ENCODE results near the gene CDT1.

Gene CDT1

DNA sequence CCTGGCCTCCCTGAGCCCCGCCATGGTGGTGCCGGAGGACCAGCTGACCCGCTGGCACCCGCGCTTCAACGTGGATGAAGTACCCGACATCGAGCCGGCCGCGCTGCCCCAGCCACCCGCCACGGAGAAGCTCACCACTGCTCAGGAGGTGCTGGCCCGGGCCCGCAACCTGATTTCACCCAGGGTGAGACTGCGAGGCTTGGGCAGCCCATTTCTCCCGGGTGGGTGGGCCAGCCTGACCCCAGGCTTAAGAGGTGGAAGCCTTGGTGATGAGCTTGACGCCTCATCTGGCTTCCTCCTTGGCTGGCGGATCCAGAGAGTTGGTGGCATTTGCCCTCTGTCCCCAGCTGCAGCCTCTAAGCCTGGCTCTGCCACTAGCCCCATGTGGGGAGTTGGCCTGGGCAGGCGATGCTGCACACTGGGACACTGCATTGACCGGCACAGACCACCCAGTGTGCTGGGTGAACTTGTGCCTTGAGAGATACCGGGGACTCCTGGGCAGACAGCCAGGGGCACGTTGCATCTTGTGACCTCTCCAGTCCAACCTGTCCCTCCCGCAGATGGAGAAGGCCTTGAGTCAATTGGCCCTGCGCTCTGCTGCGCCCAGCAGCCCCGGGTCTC is 3.0 kb downstream of the CDT1 start:
- DNase-seq = no peak

DNA sequence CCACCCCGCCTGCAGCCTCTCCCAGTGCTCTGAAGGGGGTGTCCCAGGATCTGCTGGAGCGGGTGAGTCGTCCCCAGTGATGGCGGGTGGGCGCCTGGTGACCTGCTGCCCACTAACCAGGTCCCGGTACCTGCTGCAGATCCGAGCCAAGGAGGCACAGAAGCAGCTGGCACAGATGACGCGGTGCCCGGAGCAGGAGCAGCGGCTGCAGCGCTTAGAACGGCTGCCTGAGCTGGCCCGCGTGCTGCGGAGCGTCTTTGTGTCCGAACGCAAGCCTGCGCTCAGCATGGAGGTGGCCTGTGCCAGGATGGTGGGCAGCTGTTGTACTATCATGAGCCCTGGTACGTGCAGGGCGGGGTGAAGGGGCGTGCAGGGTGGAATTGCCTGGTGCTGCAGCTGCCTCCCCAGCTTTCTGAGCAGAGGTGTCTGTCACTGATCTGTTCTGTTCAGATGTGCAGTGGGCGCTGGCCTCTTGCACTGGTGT is 3.6 kb downstream of the CDT1 start:
- DNase-seq = no peak

DNA sequence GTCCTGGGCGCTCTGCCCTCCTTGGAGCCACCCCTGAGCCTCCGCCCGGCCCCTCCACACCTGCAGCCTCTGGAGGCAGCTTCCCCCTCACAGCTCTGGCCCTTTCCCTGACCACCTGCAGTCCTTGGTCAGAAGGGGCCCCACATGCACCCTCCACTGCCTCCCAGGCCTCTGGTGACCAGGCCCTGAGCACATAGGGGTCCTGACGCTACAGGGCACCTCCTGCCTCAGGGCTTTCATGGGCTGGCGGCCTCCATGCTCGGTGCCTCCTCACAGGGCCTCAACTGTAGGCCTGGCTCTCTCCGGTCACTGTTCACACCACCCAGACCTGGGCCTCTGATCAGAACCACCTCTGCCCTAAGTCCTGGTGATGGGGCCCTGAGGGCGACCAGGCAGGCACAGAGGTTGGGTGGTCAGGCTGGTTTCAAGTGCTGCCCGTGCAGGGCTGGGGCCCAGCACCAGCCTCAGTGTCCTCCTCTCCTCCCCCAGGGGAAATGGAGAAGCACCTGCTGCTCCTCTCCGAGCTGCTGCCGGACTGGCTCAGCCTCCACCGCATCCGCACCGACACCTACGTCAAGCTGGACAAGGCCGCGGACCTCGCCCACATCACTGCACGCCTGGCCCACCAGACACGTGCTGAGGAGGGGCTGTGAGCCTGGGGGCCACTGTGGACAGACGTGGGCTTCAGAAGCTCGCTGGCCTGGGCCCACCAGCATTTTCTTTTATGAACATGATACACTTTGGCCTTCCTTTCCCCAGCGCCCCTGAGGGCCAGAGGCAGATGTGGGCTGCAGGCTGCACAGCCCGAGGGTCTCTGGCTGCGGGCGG is 4.3 kb downstream of the CDT1 start:
- DNase-seq = no peak

DNA sequence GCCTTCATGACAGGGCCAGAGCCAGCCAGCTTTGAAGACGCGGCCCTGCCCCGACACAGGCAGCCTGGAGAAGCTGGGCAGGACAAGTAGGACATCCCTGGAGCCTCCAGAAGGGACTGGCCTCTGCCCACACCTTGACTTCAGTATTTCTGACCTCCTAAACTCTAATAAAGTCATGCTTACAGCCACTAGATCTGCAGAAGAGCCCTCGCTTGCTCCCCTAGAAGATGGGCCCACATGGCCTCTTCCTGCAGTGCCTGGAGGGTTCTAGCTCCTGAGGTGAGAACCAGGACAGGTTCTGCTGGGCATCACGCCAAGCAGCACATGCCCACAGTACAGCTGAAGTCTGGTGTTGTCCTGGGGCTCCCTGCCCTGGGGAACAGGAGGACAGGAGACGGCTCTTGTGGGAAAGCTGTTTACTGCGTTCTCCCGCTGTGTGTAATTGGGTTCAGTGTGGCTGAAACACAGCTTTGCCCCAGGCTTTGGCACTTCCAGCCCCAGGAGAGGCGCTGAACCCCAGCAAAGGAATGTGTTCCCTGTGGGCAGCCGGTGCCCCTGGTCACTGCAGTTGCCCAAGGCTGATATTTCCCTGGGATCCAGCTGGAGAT is 5.6 kb downstream of the CDT1 start:
- no peak for DNase-seq

DNA sequence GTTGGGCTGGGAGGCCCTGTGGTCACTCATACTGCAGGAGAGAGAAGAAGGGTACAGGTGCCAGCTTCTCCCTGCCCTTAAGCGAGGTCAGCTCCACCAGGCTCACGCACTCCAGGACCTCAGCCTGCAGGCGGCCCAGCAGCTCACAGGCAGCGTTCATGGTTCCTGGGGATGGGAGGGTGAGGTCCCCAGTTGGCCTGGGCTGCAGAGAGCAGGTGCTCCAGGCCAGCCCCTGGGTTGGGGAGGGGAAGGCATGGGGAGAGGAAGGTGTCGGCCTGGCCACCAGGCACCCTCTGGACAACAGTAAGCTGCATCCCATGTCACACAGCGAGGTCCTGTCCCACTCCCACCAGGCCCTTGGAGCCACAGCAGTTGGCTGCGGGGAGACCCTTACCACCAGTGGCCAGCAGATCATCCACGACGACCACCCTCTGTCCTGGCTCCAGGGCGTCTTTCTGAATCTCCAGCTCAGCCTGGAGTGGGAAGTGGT is 6.1 kb downstream of the CDT1 start:
- DNase-seq = no peak

DNA sequence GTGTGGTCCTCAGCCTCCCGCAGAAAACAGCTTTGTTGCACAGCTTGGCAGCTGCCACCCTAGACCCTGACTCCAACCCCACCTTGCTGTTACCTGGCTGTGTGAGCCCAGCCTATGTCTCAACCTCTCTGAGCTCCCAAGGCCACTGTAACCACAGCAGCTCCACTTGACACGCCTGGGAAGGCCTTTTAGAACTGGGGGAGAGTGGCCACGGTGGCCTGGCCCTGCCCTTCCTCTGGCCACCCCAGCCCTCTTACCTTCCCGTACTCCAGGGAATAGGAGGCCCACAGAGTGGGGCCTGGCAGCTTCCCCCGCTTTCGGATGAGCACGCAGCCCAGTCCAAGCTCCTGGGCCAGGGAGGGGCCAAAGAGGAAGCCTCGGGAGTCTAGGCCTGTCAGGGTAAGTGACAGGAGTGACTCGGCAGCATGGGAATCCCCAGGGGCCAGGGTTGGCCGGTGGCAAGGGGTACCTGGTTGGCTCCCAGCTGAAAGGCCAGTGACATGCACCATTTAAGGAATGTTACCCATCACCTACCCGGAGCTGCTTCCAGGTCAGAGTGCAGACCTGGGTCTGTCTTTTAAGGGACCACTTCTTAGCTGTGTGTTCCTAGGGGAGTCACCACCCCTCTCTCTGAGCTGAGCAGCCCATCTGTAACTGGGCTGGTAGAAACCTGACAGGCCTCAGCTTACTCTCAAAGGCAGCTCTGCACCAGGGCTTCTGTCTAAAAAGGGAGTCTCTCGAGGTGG is 6.8 kb downstream of the CDT1 start:
- DNase-seq = no peak

DNA sequence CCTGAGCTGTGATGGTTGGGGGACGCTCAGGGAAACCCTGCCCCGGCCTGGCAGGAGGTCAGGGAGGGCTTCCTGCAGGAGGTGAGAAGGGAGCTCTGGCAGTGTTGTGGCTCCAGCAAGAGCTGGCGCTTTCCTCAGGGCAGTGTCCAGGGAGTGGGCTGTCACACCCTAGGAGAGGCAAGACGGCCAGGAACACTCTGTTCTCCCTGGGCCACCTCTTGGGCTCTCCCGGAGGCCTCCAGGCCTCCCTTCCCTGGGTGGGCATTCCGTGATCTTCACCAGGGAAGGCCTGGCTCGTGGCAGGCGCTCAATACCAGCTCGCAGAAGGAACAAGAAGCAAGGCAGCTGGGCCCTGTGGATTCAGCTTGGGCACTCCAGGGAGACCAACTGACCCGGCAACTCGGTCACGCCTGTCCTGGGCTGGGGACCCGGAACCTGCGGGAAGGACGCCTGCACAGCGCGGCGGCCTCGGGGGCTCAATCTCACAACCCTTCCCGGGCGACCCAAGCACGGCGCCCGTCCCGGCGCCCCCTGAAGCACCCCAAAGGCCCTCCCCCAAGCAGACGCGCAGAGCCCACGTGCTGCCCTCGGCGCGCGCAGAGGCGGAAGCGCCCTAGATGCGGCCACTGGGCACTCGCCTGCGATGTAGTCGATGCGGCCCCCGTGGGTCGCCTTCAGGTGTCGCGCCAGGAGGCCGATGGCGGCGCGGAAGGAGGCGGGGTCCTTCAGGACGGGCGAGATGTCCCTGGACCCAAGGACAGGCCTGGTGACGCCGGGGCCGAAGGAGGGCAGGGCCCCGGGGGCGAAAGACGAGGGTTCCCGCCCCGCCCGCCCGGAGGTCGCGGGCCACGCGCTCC is 7.6 kb downstream of the CDT1 start:
- DNase-seq = peak; percentile 70 to 71

DNA sequence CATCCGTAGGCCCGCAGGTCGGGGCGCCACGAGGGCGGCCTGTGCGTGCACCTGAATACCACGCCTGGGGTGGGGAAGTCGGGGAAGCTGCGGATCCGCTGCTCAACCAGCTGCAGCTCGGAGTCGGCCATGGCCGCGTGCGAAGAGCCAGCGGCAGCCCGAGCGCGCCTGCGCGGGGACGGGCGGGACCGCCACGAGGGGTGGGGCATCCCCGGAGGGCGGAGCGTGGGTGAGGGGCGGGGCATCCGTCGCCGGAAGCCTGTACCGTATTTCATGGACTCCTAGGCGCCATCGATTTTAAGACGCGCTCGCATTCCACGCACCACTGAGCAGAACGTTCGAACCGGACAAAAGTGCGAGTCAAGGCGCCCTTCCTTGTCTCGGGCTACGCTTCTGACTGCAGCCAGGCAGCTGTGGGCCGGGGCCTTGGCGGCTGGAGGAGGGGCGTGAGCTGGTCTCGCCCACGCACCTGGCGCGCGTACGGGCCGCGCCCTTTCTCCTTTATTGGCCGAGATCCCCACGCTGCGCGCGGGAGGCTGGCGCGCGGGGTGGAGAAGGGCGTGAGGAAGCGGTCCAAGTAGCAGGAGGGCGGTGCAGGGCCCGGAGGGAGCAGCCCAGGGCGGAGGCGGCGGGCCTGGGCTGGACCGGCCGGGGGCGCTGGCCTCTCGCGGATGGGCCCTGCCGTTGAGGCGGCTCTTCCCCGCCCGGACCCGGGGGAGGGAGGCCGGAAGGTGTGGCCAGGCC is 8.4 kb downstream of the CDT1 start, which contains the start of gene APRT:
Gene APRT (minus strand): TSS at position 160 of the 744 bp plus-strand sequence. CDS start 29 bp downstream, at position 131.
- DNase-seq = peak; percentile 75 to 78

DNA sequence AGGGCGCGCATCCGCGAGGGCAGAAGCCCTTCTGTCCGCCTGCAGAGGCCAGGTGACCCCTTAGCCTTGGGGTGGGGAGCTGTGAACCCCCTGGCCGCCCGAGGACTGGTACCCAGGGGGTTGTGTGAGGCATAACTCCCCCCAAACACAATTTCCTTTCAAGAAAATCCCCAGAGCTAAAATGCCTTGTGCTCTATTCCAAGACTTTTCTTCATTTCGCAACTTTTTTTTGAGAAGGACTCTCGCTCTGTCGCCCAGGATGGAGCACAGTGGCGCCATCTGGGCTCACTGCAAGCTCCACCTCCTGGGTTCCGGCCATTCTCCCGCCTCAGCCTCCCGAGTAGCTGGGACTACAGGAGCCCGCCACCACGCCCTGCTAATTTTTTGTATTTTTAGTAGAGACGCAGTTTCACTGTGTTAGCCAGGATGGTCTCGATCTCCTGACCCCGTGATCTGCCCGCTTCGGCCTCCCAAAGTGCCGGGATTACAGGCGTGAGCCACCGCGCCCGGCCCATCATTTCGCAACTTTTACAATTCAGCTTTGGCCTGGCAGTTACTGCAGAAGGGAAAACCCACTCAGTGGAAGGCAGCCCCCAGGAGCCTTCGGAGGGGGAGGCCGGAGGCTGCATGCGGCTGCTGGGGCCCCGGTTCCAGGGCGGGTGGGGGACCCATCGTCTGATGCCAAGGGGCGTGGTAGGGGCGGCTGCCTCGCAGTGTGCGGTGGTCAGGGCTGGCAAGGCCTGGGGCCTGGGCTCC is 9.1 kb downstream of the CDT1 start:
- DNase-seq = no peak

DNA sequence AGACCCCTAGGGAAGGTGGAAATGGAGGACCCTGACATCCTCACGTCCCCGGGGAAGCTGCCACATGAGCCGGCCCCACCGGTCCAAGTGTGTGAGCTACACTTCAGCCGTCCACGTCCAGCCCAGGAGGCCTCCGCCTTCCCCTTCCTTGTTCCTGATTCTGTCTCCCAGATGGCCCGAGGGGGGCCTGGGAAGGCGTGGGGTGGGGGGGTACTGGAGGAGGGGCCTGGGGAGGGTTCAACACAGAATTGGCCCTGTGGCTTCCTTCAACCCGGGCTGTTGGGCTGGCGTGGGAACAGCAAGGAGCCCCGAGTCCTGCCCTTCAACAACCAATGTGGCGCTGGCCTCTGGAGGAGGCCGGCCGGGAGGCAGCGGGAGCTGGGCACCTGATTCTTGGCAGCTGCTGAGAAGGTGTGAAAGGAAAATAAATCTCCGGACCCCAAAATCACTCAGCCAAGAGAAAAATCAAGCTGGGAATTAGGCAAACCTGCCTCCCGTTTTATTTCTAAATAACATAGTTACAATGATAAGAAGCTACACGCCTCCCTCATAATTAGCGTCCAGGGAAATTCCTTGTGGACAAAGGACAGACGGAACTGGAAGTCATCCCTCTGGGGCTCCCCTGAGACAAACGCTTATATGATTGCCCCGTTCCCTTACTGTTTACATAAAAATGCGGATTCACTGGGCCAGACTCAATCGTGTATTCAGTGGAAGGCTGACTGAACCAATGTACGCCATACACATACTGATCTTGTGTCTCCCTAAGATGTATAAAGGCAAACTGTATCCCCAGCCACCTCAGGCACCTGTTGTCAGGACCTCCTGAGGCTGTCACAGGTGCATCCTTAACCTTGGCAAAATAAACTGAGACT is 9.9 kb downstream of the CDT1 start:
- no peak for DNase-seq

DNA sequence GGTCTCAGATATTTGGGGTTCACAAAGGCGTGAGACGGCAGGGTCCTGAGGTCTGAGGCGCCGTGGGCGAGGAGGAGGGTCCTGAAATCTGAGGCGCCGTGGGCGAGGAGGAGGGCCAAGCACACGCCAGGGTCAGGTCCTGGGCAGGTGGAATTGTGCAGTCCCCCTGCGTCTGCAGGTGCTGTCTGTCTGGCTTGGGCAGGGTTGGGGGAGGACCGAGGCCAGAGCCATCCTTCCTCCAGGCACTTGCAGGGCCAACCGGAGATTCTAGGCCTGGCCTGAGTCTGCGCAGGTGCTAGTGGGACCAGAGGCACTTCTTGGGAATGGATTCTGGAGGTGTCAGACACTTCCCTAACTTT is 10.5 kb downstream of the CDT1 start:
- DNase-seq = no peak

DNA sequence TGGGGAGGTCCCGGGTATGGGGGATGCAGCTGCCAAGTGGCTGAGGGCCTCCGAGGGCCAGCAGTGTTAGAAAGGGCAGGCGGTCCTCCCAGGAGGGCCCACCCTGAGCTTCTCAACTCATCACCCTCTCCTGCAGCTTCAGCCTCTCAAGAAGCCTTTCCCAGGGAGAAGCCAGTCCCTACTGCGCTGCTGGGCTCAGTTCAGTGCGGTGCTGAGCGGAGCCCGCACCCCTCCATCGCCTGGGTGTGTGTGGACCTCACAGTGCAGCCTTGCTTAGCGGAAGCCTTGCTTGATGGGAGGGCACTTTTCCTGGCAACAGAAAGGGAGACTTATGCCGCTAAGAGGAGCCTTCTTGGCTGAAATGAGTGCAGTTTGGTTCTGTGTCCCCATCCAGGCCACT is 11.6 kb downstream of the CDT1 start:
- no peak for DNase-seq

DNA sequence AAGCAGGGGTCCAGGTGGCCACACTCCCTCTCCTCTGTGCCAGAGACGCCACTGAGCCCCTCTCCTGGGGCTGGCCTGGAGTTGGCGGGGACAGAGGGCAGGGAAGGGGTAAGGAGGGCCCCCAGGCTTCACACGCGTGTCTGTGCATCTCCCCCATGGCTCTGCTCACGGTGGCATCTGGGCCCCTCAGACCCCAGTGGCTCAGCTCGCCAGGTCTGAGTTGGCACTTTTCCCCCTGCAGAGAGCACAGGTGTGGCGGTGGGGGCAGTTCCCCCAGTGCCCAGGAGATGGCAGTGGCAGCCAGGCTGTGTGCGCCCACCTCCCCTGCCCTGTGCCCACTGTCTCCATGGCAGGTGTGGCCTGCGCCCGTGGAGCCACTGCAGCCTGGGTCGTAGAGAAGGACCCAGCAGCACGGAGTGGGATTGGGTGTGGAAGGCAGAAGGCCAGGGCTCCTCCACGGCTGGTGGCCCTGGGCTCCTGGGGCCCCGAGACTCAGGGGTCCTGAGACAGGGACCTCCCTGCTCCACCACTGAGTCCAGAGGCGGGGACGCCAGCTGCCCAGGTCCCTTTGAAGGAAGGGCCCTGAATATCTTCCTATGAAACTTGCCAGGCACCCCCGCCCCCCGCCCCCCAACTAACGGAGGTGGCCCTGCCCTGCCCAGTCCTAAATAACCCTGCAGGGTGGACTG is 12.5 kb downstream of the CDT1 start:
- peak; percentile 39 to 47 for DNase-seq

DNA sequence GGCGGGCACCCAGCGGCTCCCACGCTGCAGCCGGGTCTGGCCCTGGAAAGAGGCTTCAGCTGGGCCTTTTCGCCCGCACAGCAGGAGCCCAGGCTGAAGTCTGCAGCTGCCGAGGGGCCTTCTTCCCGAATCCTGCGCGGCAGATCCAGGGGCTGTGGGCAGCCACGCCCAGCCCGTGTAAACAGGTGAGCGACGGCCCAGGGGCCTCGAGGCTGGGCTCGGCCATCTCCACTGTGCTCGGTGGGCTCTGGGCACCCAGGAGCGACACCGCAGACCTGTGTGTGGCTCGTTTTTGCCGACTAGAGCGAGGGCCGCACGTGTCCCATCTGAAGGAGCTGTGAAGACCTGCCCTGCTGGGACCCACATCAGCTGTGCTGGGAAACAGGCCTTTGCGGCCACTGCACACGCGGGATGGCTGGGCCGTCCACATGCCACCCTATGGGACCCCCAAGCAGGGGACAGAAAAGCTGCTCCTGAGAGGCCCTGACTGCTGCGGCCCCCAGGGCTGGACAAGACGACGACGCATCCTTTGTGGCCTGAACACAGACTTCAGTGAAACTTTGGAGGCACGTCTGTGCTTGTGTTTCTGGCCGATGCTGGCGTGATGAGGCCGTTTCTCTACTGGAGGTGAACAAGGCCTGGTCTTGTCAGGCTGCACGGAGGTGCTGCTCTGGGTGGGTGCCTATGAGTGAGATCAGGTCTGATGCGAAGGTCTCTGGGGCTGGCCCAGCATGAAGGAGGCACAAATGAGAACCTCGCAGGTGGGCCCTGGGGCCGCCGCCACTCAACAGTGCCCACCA is 13.3 kb downstream of the CDT1 start:
- DNase-seq = no peak

DNA sequence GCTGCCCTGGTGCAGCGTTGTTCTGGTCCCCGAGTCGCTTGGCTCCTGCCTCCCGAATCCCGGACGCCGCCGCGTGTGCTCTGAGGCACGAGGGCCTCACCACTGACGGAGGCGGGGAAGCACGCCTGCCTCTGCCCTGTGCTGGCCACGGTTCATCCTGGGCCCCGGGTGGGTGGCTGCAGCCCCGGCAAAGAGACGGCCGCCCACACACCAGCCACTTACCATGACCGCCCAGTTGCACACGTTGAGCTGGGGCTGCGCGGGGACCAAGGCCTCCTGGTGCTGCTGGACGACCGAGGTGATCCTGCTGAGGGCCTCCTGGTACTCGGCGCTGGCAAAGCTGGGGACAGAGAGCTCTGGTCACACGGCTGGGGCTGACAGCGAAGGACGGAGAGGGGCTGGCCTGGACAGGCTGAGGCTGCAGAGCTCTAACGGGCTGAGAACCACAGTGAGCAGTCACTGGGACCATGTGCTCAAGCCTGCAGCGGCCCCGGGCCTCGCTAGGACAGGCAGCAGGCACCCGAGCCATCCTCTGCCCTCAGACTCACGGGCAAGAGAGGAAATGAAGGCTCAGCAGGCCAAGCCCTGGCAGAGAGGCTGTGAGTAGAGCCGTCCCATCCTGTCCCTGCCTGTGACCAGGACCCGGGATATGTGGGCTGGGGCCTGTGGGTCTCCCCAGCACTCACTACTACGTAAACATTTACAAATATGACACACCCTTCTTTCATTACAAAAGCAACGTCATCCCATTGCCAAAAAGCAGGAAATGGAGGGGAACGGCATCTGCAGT is 14.4 kb downstream of the CDT1 start:
- DNase-seq = no peak

DNA sequence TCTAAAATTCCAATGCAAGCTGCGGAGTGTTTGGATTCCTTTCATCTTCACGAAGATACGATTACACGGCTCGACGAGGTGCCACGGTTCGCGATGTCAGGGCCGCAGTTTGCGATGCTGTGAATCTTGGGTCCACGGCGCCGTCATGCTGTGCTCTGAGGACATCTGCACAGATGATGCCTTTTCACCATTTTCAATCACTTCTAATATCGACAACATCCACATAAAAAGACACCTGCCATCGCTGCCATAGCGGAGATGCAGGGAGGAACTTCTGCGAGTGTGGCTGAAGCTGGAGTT is 14.9 kb downstream of the CDT1 start:
- DNase-seq = no peak

DNA sequence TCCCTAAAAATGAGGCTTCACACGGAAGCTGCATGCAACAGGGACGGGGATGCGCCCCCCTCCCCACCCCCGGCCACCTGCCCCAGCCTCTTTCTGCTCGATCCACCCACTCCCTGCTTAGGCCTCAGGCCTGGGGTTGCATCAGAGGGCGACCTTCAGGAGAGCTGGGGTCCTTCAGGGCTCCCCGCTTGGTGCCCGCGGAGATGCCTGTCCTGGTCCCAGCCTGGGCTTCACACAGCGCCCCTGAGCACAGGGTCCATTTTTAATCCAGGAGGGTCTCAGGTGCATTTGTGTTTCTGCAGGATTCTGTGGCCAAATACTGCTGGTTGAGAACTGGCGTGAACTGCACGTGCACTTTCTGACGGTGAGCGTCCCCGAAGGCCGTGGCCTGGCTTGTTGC is 15.5 kb downstream of the CDT1 start:
- no peak for DNase-seq
